HG03469 (cell line): ENCODE data around the gene DHX40.
"Not testable (repeated sequence)": the region's sequence is repeated elsewhere in the genome, so short reads cannot be mapped to it uniquely, and the experiment has no call there.

ENCODE experiments used
- ATAC-seq: cut with Tn5 transposase; IDR thresholded peaks from one replicate; pipeline ENCODE4 v1.9.1; 2021; ENCODE audit warnings: mild to moderate bottlenecking, moderate library complexity, moderate number of reproducible peaks; ENCODE audit not compliant: unreplicated experiment

Gene DHX40

GRCh38 chr17:59565171-59565958, at the start of gene DHX40:
DHX40 (plus strand) TSS chr17:59565610; CDS start chr17:59565672, 62 bp downstream.
- no peak for ATAC-seq

GRCh38 chr17:59516451-59516850, 49.0 kb upstream of the DHX40 start:
- no peak for ATAC-seq

GRCh38 chr17:59519132-59519531, 46.3 kb upstream of the DHX40 start:
- no peak for ATAC-seq

DNA sequence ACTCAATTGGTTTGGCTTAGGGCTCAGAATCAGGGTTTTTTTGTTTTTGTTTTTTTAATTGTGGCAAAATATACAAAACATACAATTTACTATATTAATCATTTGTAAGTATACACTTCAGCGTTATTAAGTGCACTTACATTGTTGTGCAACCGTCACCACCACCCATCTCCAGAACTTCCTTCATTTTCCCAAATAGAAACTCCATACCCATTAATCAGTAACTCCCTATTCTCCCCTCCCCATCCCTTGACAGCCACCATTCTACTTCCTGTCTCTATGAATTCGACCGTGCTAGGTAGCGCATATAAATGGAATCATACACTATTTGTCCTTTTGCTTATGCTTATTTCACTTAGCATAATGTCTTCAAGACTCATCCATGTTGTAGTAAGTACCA, 45.2 kb upstream of the DHX40 start:
- ATAC-seq: no peak

DNA sequence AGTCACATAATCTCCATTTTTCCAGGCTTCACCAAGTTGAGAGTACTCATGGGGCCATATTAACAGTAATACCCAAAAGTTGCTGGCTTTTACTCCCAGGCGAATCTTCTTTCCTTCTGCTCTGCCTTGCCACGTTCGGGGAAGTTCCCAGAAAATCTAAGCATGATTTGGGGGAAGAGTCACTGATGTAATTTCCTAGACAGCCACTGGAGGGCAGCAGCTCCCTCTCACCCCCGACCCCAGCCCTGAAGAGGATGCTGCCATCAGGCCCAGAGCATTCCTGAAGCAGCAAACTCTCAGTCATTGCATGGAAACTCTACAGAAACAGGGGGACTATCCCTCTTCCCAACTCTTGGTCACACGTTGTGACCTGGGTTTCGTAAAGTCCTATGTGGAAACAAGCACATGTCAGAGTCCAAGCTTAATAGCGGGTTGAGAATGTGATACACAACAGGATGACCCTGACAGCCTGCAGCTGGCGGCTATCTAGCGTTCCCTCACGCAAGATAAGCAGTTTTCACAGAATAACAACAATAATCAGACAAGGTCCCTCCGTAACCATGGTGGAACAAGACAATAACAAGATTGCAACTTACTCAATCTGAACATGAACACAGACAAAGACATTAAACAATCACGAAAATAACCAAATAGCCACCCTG, 43.8 kb upstream of the DHX40 start:
- no peak for ATAC-seq

GRCh38 chr17:59524930-59525329, 40.5 kb upstream of the DHX40 start:
- not testable (repeated sequence) for ATAC-seq

DNA sequence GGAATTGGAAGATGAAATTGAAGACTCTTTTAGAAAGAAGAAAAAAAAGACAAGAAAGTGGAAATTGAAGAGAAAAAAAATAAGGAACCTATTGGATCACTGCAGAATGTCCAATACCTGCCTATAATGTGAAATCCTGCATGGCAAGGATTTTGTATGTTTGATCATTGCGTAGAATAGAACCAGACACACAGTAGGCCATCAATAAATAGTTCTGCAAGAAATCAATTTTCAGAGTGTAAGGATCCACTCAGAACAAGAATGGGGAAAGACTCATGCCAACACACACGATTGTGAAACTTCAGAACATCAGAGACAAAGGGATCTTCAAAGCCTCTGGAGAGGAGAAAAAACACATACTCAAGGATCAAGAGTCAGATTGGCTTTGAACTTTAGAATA, 39.7 kb upstream of the DHX40 start:
- no peak for ATAC-seq

DNA sequence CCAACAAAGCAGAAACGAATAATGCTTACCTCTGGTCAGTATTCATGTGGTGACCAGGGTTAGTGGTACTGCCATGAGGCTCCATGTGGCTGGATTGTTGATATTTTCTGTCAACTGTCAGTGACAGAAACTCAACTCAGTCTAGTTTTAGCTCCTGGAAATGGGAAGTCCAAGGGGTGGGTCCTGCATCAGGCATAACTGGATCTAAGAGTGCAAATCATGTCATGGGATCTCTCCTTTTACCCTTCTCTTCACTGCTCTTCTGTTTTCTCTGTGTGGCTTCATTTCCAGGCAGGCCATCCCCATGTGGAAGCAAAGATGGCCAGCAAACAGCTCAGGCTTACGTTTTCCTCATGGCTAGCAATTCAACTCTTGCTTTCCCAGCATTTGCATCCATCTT, 39.0 kb upstream of the DHX40 start:
- ATAC-seq: no peak

GRCh38 chr17:59527325-59527917, 38.0 kb upstream of the DHX40 start:
- no peak for ATAC-seq

- ATAC-seq: no peak
These were observed 37.5 kb upstream of the DHX40 start for GRCh38 chr17:59527931-59528330.

GRCh38 chr17:59530531-59530930, 34.9 kb upstream of the DHX40 start:
- no peak for ATAC-seq

DNA sequence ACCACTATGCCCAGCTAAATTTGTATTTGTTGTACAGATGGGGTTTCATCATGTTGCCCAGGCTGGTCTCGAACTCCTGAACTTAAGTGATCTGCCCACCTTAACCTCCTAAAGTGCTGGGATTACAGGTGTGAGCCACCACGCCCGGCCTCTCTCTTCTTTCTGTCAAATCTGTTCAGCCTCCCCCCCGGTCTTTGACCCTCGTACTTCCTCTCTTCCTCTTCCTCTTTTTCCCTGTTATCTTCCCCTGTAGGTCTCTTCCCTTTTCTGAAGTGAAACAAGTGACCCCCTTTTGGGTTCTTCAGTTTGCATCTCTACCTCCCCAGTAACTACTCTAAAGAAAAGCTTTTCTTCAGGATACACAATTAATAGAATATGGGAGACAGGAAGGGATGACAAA, 31.7 kb upstream of the DHX40 start:
- ATAC-seq: no peak

DNA sequence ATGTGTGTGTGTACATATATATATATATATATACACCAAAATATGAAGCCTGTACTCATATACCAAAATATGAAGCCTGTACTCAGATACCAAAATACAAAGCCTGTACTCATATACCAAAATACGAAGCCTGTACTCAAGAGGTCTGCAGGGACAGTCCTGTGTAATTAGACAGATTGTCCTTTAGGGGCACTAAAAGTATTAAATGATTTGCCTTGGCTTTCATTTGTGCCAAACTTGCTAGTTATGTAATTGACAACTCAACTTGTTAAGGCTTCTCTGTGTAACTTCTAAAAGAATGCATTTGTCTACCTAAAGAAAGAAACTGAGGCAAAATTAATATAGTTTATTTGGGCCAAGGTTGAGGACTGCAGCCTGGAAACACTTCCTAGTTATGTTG, 30.8 kb upstream of the DHX40 start:
- no peak for ATAC-seq

GRCh38 chr17:59538195-59538909, 27.1 kb upstream of the DHX40 start:
- no peak for ATAC-seq

DNA sequence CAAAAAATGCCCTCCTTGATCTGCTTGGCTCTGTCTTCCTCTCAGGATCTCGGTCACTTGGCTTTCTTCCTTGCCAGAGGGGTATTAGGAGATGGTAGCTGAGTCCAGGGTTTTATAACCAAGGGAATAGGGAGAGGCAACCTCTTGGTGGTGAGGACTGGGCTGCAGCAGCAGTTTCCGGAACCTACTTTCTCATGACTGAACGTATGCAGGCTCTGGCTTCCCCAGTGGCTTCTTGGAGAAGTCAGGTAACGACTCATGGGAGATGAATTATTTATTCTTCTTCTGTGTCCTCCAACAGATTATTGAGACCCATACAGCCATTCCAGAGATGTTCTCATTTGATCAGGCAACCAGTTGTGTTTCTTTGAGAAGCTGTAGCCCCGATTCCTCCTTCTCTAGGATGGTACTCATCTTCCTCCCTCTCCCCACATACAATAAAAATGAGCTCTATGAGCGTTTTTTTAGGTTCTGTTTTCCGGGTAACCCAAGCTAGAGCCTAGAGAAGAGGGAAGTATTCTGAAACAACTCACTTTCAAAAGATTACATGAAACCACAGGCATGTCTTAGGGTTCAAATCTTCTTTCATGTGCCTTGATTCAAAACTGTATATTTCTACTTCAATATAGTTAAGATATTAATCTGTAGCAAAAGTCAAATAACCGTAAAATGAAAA, 22.3 kb upstream of the DHX40 start:
- ATAC-seq: no peak

DNA sequence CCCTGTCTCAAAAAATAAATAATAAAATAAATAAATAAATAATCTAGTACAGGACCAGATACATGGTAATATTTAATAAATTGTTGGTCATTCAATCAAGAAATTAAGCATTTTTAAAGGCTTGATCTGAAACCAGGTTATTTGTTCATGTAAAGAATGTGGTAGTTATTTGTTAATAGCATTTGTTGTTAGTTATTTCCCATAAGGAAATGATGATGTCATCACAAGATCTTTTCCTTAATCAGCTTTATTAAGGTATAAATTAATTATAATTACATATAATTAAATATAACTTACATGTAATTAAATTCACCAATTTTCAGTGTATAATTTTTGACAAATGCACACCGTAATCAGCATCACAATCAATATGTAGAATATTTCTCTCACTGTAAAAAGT, 19.5 kb upstream of the DHX40 start:
- ATAC-seq: no peak

GRCh38 chr17:59547131-59547915, 18.1 kb upstream of the DHX40 start:
- no peak for ATAC-seq

- not testable (repeated sequence) for ATAC-seq
These were observed 16.4 kb upstream of the DHX40 start for GRCh38 chr17:59548985-59549384.

DNA sequence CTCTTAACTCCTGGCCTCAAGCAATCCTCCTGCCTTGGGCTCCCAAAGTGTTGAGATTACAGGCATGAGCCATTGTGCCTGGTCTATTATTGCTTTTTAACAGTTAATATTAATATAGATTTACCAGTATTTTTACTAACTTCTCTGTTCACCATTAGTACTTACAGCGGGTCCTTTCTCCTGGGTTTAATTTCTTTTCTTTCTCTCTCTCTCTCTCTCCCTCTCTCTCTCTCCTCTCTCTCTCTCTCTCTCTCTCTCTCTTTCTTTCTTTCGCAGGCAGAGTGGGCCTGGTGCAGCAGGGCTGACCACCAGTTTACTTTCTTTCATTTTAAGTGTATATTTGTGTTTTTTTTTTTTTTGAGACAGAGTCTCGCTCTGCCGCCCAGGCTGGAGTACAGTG, 14.7 kb upstream of the DHX40 start:
- no peak for ATAC-seq

- no peak for ATAC-seq
These were observed 7.4 kb upstream of the DHX40 start for GRCh38 chr17:59558039-59558438.
